Endothelial cell of umbilical vein (primary cell): ENCODE results near the gene SMIM11. TPM values are rescaled to one million over a fixed set of nuclear protein-coding genes. Genes with fewer than 3 reads are reported as not detected.

Experiments
- BruUV-seq: library from RNA; stranded (reverse); fragments of 400-500 nt; replicated peaks from 2 replicates; lab custom pipeline; 2021; lab: Mats Ljungman, UMichigan
- CTCF ChIA-PET: fragments of 300-600, 350-600 bp; sonication (Branson Sonifier 250); formaldehyde crosslinking; loops from one replicate; lab custom pipeline; 2021; ENCODE audit warnings: antibody characterized with exemption, inconsistent platforms; lab: Charles Lee
- POLR2A ChIA-PET: fragments of 300-600, 350-600 bp; sonication (Branson Sonifier 250); formaldehyde crosslinking; loops from one replicate; lab custom pipeline; 2021; ENCODE audit warnings: antibody characterized with exemption, inconsistent platforms; lab: Charles Lee
- DNase-seq: peaks from one replicate; pipeline ENCODE4 v3.0.0-alpha.2; 2011; ENCODE audit warnings: low read depth, low spot score
- FAIRE-seq: peaks from 2 replicates; lab custom pipeline; 2011; peaks lifted over from hg19 to GRCh38; lab: Jason Lieb, UNC
- H2AFZ ChIP-seq: 2 replicates; pipeline ENCODE4 v1.6.0; 2012; ENCODE audit warnings: low read depth, low read length, control low read depth, inconsistent platforms
- H3K27ac ChIP-seq: 2 replicates; pipeline ENCODE4 v1.5.1; 2011; ENCODE audit warnings: low read depth, mild to moderate bottlenecking, control low read depth, low read length, moderate library complexity; ENCODE audit not compliant: insufficient read depth
- H3K27me3 ChIP-seq, 2 experiments: 2 replicates each; pipeline versions ENCODE4 v1.6.0 to v1.6.1; 2011; ENCODE audit warnings: low read length in 2 of 2, mixed read lengths in 1 of 2; ENCODE audit not compliant: control insufficient read depth in 2 of 2, insufficient read depth in 2 of 2
- H3K36me3 ChIP-seq, 2 experiments: 2 replicates in 1 of 2; 3 replicates in 1 of 2; pipeline ENCODE4 v1.5.1; 2011; ENCODE audit warnings: low read length in 2 of 2, mild to moderate bottlenecking in 1 of 2, moderate library complexity in 1 of 2; ENCODE audit not compliant: control insufficient read depth in 2 of 2, insufficient read depth in 2 of 2; ENCODE audit errors: extremely low read depth in 1 of 2
- H3K4me1 ChIP-seq: 3 replicates; pipeline ENCODE4 v1.5.1; 2011; ENCODE audit warnings: mild to moderate bottlenecking, low read length; ENCODE audit not compliant: control insufficient read depth, insufficient read depth; ENCODE audit errors: extremely low read depth
- H3K4me2 ChIP-seq: 2 replicates; pipeline ENCODE4 v1.6.1; 2011; ENCODE audit warnings: low read length, control low read depth, mixed read lengths; ENCODE audit not compliant: insufficient read depth
- H3K4me3 ChIP-seq, 3 experiments: fragments of 200-600 bp in 1 of 3; sonication (generic), shearing (Covaris generic) in 1 of 3; replicated peaks in 1 of 3; 2 replicates each; pipeline ENCODE4 v1.5.1; 2011 to 2016; ENCODE audit warnings: control low read depth in 3 of 3, low read length in 3 of 3, mild to moderate bottlenecking in 2 of 3, inconsistent platforms in 1 of 3, low read depth in 1 of 3, moderate library complexity in 1 of 3; ENCODE audit not compliant: insufficient read depth in 1 of 3
- H3K79me2 ChIP-seq: 2 replicates; pipeline ENCODE4 v1.6.0; 2012; ENCODE audit warnings: low read length, inconsistent platforms; ENCODE audit not compliant: control insufficient read depth, insufficient read depth
- H3K9ac ChIP-seq: replicated peaks from 2 replicates; pipeline ENCODE3; 2011; ENCODE audit warnings: low read length, control low read depth; ENCODE audit not compliant: insufficient read depth; ENCODE audit errors: extremely low read depth
- H3K9me1 ChIP-seq: replicated peaks from 3 replicates; pipeline ENCODE4 v1.6.0; 2011; ENCODE audit warnings: mild to moderate bottlenecking, low read length; ENCODE audit not compliant: control insufficient read depth, insufficient read depth; ENCODE audit errors: extremely low read depth
- H3K9me3 ChIP-seq: replicated peaks from 2 replicates; pipeline ENCODE4 v1.5.1; 2012; ENCODE audit warnings: low read length, inconsistent platforms; ENCODE audit not compliant: control insufficient read depth, insufficient read depth
- H4K20me1 ChIP-seq: replicated peaks from 2 replicates; pipeline ENCODE3; 2011; ENCODE audit warnings: mild to moderate bottlenecking, low read length; ENCODE audit not compliant: control insufficient read depth, insufficient read depth; ENCODE audit errors: extremely low read depth
- EZH2 ChIP-seq: IDR thresholded peaks from 2 replicates; pipeline ENCODE4 v1.6.1; 2012; ENCODE audit warnings: borderline replicate concordance, low read depth, mild to moderate bottlenecking, moderate library complexity, low read length, inconsistent platforms; ENCODE audit not compliant: severe bottlenecking
- FOS ChIP-seq: IDR thresholded peaks from 2 replicates; pipeline ENCODE4 v1.6.1; 2011; ENCODE audit warnings: mild to moderate bottlenecking, low read length, moderate library complexity, borderline replicate concordance; ENCODE audit not compliant: insufficient read depth
- GATA2 ChIP-seq: IDR thresholded peaks from 2 replicates; pipeline ENCODE4 v1.7.0; 2011; ENCODE audit warnings: low read depth, mild to moderate bottlenecking, moderate library complexity, mixed read lengths, low read length; ENCODE audit not compliant: insufficient read length, insufficient read depth
- JUN ChIP-seq: IDR thresholded peaks from 2 replicates; pipeline ENCODE4 v1.6.1; 2011; ENCODE audit warnings: borderline replicate concordance, low read depth; ENCODE audit not compliant: insufficient read length, insufficient read depth
- MYC ChIP-seq: IDR thresholded peaks from one replicate; pipeline ENCODE4 v1.6.1; 2011; ENCODE audit warnings: mild to moderate bottlenecking, low read depth, low read length
- POLR2A ChIP-seq: IDR thresholded peaks from 2 replicates; pipeline ENCODE4 v1.6.1; 2012; ENCODE audit warnings: low read depth, mild to moderate bottlenecking, control low read depth, low read length
- POLR2AphosphoS5 ChIP-seq: IDR thresholded peaks from 2 replicates; pipeline ENCODE4 v1.6.1; 2012; ENCODE audit warnings: low read depth, mild to moderate bottlenecking, control low read depth, low read length, moderate library complexity; ENCODE audit not compliant: insufficient read depth
- dilution Hi-C: fragments of 300-500 bp; cut with MboI; formaldehyde crosslinking; loops from one replicate; pipeline ENCODE4 v1.15.0; 2019; ENCODE audit warnings: low sequenced_read_pairs; ENCODE audit not compliant: extremely low pct_ligation_motif_present
- intact Hi-C: fragments of 100-400 bp; cut with micrococcal nuclease; formaldehyde crosslinking; loops from one replicate; pipeline ENCODE4 v1.10.0; 2022
- polyA plus RNA-seq, 4 experiments: library from polyadenylated mRNA; depleted of rRNA in 3 of 4; stranded (reverse) in 3 of 4; unstranded in 1 of 4; fragments of >200 nt; gene quantifications; 2 replicates each; pipeline versions ENCODE4 v1.2.1 to v1.2.3, GENCODE V29; 2011 to 2012; ENCODE audit warnings: missing spikeins in 1 of 4
- total RNA-seq: library from RNA; stranded (reverse); gene quantifications from 2 replicates; pipeline ENCODE4 v1.2.3, GENCODE V29; 2021
- TF ChIP-seq, protein P1 (sequence below), 2 donors: IDR thresholded peaks; 1 replicate in 1 of 2; 2 replicates in 1 of 2; pipeline ENCODE4 v1.5.1; 2011; ENCODE audit warnings: low read length in 2 of 2, mild to moderate bottlenecking in 2 of 2, moderate library complexity in 2 of 2, control low read depth in 1 of 2, inconsistent platforms in 1 of 2, low read depth in 1 of 2; ENCODE audit not compliant: insufficient read depth in 1 of 2; ENCODE audit errors: extremely low read depth in 1 of 2

The SMIM11 gene
- total and polyA plus RNA-seq, 2 donors (not counting 3 experiments of a cell fraction or from before 2014, with no cell fraction given) = 1.4 to 1.5 TPM

DNA sequence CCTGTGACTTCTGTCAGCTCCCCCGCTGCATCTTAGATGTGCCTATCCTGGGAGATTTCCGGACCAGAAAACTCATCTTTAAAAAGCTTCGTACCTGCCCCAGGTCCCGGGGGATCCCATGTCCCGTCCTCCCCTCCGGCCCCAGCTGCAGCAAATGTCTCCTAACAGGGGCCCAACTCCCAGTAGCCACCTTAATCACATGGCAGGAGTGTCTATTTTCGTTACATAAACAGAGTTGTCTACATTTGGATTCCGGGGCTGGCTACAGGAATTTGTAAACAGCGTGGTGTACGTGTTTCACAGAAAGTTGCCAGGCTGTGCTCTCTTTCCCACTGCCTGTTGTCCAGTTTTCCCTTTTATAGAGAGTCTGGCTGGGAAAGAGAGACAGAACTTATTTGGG is 29.4 kb upstream of the SMIM11 start:
- no peaks in the 10 kb centered on the region for H3K79me2 ChIP-seq
- POLR2A ChIA-PET = no interaction called here
- no peaks in the 10 kb centered on the region for H3K36me3 ChIP-seq
- no TSS peak for BruUV-seq
- H3K4me1 ChIP-seq = no peaks in the 10 kb centered on the region
- CTCF ChIA-PET = interaction anchor here (0.7 to 22.9 kb wide), 4 partner anchors 9 to 424 kb away, joined by 3 to 867 read pairs (median 34); no protein-coding TSS in a partner anchor
- no peak overlapping the region for H3K27ac ChIP-seq
- H3K9me3 ChIP-seq = no peaks in the 10 kb centered on the region
- intact Hi-C loops (no loop called here), dilution Hi-C loops (no loop called here)
- H3K4me3 ChIP-seq = no peak overlapping the region
- no peak overlapping the region for H3K4me2 ChIP-seq
- peaks cover 6 to 10% of the 10 kb centered on the region in 2 experiments for H3K27me3 ChIP-seq
- TF ChIP-seq FOS (no peak), MYC (no peak), JUN (no peak), EZH2 (no peak), POLR2AphosphoS5 (no peak), POLR2A (no peak), GATA2 (no peak)
- TF ChIP-seq, protein P1, sequence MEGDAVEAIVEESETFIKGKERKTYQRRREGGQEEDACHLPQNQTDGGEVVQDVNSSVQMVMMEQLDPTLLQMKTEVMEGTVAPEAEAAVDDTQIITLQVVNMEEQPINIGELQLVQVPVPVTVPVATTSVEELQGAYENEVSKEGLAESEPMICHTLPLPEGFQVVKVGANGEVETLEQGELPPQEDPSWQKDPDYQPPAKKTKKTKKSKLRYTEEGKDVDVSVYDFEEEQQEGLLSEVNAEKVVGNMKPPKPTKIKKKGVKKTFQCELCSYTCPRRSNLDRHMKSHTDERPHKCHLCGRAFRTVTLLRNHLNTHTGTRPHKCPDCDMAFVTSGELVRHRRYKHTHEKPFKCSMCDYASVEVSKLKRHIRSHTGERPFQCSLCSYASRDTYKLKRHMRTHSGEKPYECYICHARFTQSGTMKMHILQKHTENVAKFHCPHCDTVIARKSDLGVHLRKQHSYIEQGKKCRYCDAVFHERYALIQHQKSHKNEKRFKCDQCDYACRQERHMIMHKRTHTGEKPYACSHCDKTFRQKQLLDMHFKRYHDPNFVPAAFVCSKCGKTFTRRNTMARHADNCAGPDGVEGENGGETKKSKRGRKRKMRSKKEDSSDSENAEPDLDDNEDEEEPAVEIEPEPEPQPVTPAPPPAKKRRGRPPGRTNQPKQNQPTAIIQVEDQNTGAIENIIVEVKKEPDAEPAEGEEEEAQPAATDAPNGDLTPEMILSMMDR (IDR thresholded peaks at IDR 0.05; ENCODE audit: extremely low read depth in 1 of 2, insufficient read depth in 1 of 2, low read depth in 1 of 2, low read length in 2 of 2) = no peak
- H4K20me1 ChIP-seq = no peaks in the 10 kb centered on the region
- no peak overlapping the region for H2AFZ ChIP-seq
- no peak overlapping the region for H3K9ac ChIP-seq
- no peaks in the 10 kb centered on the region for H3K9me1 ChIP-seq
- FAIRE-seq (no peak), DNase-seq (no peak)
